NCI-H187 treated with DMSO at 0.1 percent for 48 hours (cell line): ENCODE results near the gene LPAR3.

Source experiments
- DNase-seq: peaks from one replicate; lab custom pipeline; 2025; lab: John Stamatoyannopoulos, UW

LPAR3 gene

DNA sequence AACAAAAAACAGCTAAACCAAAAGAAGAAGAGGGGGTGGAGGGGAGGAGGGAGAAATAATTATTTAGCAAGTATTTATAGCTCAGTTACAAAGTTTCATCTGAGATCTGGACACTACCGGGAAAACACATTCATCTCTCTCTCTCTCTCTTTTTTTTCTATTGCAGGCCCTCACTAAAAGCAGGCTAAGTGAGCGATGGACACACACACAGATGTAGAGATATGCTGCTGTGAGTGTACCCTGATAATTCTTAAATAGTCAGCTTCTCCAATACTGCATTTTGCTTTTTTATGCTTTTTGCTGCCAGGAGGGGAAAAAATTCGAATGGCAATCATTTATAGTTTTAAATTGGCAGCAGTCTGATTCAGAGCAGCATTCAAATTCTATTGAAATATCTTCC lies 65.0 kb downstream of the LPAR3 start:
- DNase-seq, result no peak

- DNase-seq, result no peak
Measured at GRCh38 chr1:84827555-84827954, 65.5 kb downstream of the LPAR3 start.

DNA sequence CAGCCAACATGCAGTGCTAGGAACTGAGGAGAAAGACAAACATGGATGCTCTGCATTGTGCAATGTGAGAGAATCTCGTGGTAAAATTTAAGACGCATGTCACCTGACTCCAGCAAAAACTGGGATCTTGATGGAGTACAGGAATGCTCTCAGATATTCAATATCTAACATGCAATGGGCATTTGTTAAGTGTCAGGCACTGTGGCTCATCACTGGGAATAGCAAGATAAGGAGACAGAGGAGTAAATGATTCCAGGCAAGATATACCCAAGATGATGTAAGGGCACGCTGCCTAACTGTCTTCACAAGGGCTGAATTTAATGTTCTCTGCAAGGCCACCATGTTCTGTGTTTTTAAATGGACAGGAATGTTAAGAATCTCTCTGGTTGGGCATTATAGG lies 67.8 kb downstream of the LPAR3 start:
- DNase-seq, result no peak

DNA sequence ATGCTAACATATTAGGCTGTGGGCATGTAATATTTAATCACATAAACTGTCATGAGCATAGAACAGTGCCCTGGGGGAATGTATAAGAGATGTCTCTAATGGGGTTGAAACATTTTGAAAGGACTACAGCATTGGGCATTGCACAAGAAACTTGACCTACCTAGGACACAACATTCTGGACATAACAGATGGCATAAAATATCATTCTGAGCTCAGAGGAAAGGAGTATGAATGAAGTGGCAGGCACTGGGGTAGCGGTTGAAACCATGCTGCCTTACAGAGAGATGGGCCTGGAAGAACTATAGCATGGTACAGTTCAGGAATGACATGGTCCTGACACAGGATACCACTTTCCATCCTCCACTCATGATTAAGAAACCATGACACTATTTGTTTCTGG lies 69.0 kb downstream of the LPAR3 start:
- DNase-seq, result no peak

DNA sequence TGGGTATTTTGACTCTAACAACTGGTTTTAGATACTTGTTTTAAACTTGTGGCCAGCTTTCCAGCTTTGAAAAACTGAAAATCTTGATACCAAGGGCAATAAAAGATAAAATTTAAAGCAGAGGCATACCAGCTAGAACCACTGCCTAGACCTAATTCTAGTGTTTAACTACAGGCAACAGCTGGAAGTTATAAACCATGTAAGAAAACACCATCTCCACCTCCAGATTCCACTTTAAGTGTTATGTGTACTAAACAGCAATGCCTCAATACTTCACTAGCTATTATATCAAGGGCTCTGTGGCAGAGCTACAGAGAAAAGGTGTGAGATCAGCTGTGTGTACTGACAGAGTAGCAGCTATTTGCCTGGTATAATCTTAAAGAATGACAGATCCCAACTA lies 69.5 kb downstream of the LPAR3 start:
- DNase-seq, result no peak

- no peak for DNase-seq
Measured at GRCh38 chr1:84810343-84810742, 82.7 kb downstream of the LPAR3 start.

GRCh38 chr1:84809023-84809422 lies 84.0 kb downstream of the LPAR3 start:
- DNase-seq, result no peak

GRCh38 chr1:84803604-84804003 lies 89.4 kb downstream of the LPAR3 start:
- no peak for DNase-seq

- no peak for DNase-seq
Measured at GRCh38 chr1:84802567-84803232, 90.3 kb downstream of the LPAR3 start.

DNA sequence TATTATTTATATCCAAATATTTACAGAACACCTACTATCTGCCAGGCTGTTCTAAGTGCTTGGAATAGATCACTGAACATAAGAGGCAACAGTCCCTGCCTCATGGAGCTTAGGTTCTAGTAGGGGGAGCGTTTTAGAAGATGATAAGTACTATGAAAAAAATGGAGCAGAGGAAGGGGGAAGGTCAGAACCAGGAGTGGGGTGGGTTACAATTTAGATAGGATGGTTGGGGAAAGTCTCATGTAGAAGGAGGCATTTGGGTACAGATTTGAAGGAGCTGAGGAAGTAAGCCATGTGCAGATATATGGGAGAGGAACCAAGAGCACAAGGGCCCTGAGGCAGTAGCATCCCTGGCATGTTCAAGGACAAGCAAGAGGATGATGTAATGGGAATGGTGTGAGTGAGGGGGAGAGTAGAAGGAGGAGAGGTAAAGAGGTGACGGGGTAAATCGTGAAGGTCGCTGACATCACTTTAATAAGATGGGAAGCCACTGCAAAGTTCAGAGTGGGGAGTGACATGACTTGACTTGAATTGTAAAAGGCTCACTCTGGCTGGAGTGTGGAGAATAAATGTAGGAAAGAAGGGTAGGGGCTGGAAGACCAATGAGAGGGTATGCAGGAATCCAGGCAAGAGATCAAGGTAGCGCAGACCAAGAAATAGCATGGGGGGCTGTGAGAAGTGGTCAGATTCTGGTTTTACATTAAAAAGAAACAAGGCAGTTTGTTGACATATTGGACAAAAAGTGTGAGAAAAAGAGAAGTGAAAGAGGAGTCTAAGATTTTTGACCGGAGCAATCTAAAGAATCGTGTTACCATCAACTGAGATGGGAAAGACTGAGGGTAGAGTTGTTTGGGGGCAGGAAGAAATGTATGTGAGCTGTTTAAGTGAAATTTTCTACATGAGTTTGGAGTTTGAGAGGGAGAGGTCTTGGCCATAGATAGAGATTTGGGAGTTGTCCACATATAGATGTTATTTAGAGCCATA lies 92.6 kb downstream of the LPAR3 start:
- no peak for DNase-seq

DNA sequence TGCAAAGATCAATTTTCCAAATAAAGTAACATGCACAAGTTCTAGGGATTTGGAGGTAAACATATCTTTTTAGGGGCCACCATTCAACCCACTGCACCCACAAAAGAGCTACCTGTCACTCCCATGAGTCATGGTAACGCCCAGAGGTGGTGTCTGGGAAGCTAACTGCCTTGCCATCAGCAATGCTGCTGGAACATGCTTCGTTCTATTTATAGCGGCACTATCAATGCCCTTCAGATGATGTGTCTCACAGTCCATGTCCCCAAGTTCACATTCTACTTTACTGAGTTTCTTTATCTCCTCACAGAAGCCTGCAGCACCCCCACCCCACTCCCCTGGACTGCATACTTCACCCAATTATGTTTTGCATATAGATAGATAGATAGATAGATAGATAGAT lies 95.4 kb downstream of the LPAR3 start:
- no peak for DNase-seq

DNA sequence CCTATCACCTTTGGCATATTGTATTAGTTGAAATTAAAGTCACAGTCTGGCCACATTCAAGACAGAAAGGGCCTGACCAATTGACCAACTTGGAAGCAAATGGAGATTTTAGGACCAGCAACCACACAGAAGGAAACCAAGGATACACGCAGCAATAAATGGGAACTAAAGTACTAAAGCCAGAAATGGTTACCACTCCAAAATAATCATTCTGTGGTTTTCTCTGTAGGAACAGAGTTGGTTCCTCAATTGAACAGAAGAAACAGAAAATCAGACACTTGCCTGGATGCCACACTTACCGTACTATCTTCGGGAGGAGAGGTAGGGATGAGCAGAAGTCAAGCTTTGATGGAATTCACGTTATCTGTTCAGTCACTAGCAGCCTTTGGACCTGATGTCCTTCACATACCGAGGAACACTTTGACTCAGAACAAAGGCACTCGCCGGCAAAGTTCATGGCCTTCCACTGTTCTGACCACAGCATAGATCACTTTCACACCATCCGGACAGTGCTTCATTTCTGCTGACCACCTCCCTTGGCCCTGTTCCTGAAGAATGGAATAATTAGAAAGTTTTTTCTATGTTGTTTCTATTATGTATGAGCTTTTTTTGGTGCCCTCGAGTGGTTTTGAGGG lies 96.9 kb downstream of the LPAR3 start:
- no peak for DNase-seq

- DNase-seq, result no peak
Measured at GRCh38 chr1:84795213-84795612, 97.8 kb downstream of the LPAR3 start.

DNA sequence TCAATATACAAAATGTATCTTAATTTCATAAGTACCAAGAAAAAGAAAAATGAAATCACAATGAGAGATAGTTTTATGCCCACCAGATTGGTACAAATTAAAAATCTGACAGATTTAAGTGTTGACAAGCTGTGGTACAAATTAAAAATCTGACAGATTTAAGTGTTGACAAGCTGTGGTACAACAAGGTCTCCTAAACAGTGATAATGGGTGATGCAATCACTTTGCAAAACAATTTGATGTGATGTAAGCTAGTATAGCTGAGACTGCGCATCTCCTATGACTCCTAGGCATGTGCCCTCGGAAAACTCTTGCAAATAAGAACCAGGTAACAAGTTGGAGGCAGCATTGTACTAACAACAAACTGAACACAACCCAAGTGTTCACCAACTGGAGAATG lies 100.6 kb downstream of the LPAR3 start:
- DNase-seq, result no peak

DNA sequence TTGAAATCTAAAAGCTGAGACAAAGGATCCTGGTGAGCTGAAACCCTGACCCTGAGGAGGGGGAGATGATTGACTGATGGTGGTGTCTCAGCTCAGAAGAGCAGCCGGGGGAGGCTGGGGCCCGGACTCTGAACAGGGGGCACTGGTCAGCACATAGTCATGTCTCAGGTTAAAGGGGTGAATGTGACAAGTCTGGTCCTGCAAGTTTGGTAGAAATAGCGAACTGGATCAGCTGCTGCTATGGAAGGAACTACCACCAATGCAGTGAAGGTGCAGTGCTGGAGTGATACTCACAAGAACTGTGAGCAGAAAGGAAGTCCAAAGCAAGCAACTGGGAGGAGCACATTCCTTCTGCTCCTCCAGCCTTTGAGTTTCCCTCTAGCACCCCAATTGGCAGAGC lies 104.0 kb downstream of the LPAR3 start:
- no peak for DNase-seq

- no peak for DNase-seq
Measured at GRCh38 chr1:84785271-84786036, 107.6 kb downstream of the LPAR3 start.

DNA sequence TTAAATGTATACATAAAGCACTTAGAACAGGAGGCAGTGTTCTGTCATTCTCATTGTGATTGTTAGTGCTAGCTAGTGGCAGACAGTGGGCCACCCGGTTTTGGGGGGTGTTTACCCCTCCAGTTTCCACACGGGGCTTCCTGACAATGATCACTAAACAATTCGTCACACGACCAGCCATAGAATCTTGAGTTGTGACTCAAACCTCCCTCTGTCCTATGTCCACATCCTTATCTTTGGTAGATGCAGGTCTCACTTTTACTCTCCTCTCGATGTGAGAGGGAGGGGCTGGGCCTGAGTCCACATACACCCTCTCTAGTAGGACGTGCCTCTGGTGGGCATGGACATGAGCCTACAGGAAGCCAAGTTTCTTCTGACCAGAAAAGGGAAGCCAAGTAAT lies 110.1 kb downstream of the LPAR3 start:
- no peak for DNase-seq

DNA sequence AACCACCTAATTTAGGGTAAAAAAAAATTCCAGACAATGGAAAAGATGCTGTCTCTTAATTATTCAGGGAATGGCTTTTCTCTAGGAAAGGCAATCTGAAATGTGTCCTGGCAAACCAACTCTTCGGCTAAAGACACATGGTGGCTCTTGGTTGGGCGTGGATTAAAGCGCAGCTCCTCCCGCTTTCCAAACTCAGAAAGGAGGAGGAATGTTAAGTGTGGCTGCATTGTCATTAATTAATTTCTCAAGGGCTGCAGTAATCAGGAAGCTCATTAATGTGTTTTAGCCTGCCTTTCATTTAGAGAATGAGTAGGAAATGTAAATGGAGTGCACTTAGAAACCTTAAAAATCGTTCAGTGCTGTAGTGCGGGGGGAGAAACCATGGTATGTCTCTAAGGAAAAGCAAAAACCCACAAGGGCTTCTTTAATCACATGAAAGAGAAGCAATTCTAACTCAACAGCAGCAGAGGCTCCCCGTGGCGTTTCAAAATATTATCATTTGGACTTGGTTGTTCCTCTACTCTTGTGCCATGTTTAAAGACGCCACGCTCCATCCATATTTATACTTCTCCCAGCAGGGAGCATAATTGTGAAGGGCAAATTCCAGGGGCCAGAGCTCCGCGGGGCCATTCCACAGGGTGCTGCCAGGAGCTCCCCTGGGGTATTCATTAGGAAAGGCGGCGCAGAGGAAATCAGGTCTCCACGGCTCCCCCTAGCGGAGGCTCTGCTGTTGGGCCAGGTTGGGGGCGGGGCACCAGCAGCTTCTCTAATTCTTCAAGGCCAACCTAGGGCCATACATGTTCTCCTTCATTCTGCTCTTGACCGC lies 110.8 kb downstream of the LPAR3 start:
- DNase-seq, result no peak

- no peak for DNase-seq
Measured at GRCh38 chr1:84780000-84780716, 112.8 kb downstream of the LPAR3 start.

DNA sequence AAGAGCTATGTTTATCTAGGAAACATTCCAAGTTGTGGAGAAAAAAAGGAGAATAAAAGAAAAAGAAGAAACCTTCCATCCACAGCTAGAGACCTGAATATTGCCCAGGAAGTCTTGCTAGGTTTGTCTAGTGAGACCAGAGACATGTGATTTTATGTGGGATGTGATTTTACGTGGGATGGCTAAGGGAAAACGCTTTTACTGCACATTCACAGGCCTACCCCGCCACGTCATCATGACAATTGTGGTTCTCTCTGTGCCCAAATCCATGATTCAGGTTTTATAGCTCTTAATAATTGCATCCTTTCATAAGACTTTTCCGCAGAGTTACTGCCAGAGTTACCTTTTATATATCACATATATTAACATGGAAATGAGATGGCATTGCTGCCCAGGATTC lies 116.4 kb downstream of the LPAR3 start:
- DNase-seq, result no peak

GRCh38 chr1:84775535-84775920 lies 117.5 kb downstream of the LPAR3 start:
- DNase-seq, result no peak
